GM19035 (cell line): ENCODE measurements around the gene DLX1.
"Not testable (repeated sequence)": the region's sequence is repeated elsewhere in the genome, so short reads cannot be mapped to it uniquely, and the experiment has no call there.

ENCODE experiments used
- ATAC-seq: cut with Tn5 transposase; IDR thresholded peaks from one replicate; pipeline ENCODE4 v1.9.1; 2021; ENCODE audit not compliant: unreplicated experiment

Gene DLX1

DNA sequence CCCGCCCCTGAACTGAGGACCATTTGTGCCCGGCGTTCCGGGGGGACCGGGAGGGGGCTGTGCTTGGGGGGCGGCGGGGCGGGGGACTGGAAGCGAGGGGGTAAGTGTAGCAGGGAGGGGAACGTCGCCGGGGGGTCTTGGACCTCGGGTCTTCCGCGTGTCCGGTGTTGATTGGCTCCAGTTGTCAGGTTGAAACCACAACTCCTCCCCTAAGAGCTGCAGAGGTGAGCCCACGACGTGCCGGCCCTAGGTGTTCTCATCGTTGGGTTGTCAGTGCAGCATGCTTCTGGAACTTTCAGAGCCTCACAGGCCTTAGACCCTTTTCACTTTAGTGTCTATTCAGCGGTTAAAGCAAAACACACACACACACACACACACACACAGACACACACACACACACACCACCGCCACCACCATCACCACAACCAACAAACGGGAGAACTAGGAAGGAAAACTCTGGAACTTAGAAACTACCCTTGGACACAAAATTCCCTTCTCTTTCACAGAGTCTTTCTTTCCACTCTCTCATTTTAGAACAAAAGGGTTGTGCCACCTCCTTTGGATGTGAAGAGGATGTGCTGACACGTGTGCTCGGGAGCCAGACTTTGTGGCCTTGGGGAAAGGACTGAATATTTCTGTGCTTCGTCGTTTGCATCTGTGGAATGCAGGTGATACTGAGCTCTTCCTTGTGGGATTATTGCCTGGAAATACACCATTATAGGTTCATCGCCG lies 24.1 kb downstream of the DLX1 start:
- ATAC-seq: no peak

DNA sequence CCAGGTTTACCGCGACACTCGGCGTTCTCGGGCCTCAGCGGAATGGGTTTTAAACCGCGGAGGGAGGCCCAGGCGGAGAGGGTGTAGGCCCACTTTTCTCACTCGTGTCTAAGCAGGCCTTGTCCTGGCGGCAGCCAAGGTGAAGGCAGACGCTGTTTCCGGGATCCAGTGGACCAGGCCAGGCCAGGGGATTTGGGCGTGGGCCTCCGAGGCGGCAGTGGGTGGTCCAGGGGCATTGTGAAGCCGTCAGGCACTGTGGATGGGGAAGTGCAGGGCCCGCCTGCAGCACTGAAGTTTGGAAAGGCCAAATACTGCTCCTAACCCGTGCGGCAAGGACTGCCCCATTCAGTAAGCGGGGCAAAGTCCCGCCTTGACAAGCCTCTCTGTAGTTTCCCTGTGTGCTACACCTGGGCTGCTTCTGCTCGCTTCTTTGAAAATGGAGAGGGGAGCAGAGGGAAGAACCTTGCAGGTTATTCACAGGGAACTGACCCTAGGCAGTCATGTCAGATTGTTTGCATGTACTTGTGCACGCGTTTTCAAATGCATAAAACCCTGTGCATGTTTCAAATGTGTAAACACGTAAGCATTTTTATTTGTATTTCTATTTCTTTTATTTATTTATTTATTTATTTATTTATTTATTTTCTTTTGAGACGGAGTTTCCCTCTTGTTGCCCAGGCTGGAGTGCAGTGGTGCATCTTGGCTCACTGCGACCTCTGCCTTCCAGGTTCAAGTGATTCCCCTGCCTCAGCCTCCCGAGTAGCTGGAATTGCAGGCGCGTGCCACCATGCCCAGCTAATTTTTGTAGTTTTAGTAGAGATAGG lies 24.9 kb downstream of the DLX1 start:
- ATAC-seq: no peak

DNA sequence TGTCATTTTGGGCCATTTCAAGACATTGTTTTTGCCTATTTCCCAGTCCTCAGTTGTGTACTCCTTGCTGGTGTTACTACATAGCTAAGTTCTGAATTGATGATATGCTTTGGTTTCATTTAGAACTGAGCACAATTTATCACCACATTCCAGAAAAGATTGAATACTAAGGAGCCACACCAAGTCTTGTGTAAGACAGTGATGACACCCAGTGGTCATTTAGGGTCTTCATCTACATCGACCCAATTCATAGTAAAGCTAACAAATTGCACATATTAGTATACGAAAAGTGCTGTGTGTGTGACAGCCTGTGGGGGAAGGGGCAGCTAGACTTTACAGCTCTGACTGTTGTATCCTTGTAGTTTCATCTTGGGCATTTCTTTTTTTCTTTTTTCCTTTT lies 28.3 kb downstream of the DLX1 start:
- ATAC-seq: no peak

DNA sequence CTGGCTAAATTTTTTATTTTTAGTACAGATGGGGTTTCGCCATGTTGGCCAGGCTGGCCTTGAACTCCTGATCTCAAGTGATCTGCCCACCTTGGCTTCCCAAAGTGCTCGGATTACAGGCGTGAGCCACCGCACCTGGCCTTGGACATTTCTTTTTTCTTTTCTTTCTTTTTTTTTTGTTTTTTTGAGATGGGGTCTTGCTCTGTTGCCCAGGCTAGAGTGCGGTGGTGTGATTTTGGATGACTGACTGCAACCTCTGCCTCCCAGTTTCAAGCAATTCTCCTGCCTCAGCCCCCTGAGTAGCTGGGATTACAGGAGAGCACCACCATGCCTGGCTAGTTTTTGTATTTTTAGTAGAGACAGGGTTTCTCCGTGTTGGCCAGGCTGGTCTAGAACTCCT lies 28.9 kb downstream of the DLX1 start:
- not testable (repeated sequence) for ATAC-seq

DNA sequence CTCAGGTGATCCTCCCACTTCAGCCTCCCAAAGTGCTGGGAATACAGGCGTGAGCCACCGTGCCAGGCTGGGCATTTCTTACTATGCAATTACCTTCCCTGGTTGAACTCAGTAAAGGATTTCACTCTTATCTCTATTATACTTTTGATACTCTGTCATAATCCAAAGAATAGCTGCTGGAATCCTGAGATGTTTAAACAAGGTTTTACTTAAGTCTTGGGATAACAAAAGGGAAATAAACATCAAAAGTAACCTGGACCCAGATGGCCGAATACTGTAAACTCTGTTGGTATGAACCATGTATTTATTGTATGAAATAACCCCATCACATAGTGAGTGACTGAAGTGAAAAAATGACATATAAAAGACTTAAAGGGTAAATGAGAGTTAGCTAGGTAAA lies 29.3 kb downstream of the DLX1 start:
- ATAC-seq: no peak

DNA sequence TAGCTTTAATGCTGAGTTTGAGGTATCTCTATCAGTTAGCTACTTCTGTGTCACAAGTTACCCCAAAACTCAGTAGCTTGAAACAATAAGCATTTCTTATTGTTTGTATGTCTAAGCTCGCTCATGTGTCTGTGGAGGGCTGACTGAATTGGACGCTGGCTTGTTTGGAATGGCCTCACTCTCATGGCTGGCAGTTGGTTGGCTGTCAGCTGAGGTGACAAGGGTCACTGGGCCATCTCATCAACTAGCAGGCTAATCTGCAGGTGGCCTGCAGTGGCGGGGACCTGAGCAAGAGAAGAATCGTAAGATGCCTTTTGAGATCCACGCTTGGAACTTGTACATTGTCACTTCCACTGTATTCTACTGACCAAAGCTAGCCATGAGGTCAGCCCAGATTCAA lies 30.8 kb downstream of the DLX1 start:
- ATAC-seq: no peak

DNA sequence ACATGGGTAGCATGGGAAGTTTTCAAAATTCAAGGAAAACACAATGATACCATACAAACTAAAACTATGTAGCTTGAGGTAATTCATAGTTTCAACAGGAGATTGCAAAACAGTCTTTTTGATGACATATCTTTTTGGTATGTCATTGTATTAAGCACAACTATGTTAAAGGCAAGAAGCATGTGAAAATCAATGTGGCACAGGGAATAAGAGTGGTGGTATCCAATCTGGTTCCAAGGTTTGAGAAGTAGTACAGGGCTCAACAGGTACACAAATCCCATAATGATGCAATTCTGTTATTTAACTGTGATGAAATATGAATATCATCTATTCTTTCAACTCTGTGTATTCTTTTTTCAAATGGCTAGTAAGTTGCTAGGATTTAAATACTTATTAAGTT lies 33.8 kb downstream of the DLX1 start:
- ATAC-seq: no peak

DNA sequence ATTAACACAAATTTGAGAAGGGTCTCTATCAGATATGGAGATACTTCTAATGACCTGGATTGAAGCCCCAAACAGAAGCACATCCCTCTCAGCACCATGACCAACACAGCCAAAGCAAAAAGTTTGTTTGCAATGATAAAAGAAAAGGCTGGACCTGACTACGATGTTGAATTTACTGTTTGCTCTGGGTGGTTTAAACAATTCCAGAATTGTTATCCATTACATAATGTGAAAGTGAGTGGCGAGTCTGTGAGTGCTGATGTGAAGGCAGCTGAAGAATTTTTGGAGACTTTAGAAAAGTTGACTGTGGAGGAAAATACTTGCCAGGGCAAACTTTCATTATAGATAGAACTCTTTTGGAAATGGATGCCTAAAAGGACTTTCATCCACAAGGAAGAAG lies 34.8 kb downstream of the DLX1 start:
- ATAC-seq: no peak

DNA sequence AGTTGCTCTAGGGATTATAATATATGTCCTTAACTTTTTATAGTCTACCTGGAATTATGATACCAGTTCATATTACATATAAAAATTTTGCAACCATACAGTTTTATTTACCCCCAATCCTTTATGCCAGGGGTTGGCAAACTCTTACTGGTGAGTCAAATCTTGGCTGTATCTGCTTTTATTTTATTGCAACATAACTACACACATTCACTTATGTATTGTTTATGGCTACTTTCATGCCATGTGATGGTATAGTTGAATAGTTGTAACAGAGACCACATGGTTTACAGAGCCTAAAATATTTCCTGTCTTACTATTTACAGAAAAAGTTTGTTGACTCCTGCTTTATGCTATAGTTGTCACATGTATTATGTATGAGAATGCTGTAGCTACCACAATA lies 43.2 kb downstream of the DLX1 start:
- no peak for ATAC-seq

DNA sequence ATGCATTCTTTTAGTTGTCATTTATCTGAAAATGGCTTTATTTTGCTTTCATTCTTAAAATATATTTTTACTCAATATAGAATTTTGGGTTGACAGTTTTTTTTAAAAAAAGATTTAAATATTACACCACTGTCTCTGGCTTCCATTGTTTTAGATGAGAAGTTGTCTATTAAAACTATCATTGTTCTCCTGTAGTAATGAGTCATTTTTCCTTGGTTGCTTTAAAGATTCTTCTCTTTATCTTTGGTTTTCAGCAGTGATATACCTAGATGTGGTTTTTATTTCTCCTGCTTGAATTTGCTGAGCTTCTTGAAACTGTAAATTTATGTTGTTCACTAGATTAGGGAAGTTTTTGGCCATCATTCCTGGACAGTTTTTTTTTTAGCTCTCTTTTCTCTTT lies 44.1 kb downstream of the DLX1 start:
- ATAC-seq: no peak

DNA sequence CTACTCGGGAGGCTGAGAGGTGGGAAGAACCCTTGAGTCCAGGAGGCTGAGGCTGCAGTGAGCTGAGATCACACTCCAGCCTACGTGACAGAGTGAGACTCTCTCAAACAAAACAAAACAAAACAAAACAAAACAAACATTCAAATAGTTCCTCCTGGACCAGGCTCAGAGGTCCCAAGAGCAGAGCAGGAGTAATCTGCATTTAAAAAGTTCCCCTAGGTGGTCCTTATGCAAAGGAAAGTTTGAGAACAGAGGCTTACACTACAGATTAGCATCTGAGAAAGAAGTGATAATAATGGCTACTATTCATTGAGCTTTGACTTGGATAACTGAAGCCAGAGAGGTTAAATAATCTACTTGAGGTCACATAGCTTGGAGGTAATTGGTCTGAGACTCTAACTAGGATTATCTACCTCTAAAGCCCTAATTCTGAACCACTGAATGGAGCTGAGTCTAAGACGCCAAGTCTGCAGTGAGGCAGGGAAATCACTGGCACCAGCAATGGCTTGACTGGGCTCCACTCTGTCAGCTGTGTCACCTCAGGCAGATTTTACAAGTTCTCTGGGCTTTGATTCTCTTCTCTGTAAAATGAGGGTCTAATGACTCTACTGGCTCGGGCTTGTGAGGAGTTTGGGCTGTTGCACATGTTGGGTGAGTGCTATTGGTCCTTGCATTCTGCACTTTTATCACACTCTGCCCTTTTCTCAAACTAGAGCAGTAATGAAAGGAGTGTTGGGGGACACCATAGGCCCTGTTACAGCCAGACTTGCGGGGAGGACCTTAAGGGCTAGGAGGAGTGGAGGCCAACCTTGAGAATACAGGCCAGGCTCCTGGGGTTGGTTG lies 46.6 kb downstream of the DLX1 start:
- ATAC-seq: no peak

DNA sequence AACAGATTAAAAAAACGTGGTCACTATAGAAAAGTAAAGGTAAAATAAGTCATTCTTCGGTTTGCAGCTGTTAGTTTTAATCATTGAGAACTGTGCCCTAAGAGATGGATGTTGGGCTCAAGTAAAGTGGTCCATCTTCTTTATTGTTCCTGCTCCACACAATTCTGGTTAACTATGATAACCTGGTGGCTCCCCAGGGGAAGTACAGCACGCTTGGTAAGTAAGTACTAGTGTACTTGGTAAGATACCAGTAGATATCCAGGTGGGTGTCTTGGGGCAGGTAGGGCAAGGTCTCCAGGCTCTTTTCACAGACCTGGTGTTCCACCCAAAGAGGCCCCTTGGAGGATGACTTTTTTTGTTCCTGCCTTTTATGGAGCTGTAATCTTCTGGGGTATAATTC lies 49.0 kb downstream of the DLX1 start:
- ATAC-seq: no peak

DNA sequence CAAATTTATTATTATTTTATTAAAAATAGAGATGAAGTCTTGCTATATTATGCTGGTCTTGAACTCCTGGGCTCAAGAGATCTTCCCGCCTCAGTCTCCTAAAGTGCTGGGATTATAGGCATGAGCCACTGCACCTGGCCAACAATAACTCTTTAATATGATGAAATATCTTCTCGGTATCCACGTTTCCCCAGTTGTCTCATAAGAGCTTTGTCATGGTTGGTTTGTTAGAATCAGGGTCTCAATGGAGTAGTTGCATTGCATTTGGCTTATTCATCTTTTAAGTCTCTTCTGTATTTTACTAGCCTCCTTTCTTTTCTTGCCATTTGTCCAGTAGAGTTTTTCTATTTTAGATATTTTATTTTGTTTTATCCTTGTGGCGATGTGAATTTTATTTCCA lies 50.1 kb downstream of the DLX1 start:
- no peak for ATAC-seq

DNA sequence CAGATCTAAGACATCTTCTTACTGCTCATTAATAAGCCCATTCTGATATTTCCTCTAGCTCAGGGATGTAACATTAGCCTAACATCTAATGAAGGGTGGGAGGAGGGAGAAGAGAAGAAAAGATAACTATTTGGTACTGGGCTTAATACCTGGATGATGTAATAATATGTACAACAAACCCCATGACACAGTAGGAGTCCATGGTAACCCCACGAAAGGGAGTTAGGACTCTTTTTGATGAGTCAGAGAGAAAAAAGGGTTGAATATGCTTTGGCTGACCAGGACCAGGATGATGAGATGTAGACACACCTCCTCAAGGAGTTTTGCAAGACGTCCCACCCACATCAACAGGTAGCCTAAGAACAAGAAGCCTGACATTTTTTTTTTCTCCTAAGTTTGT lies 51.8 kb downstream of the DLX1 start:
- no peak for ATAC-seq

DNA sequence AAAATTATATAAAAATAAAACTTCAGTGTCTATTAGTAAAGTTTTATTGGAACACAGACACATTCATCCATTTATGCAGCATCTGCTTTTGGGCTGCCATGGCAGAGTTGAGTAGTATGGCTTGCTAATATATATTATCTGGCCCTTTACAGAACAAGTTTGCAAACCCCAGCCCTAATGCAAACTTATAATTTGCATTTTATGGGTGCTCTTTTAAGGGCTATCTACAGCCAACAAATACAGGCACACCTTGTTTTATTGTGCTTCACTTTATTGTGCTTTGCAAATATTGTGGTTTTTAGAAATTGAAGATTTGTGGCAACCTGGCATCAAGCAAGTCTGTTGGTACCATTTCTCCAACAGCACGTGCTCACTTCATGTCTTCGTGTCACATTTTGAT lies 52.6 kb downstream of the DLX1 start:
- ATAC-seq: no peak

DNA sequence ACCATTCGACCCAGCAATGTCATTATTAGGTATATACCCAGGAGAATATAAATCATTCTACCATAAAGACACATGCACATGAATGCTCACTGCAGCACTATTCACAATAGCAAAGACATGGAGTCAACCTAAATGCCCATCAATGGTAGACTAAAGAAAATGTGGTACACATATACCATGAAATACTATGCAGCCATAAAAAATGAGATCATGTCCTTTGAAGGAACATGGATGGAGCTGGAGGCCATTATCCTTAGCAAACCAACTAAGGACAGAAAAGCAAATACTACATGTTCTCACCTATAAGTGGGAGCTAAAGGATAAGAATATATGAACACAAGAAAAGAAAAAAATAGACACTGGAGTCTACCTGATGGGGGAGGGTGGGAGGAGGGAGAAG lies 53.4 kb downstream of the DLX1 start:
- not testable (repeated sequence) for ATAC-seq
